PFSK-1 (cell line): ENCODE data around the gene N4BP3.

ENCODE experiments used
- POLR2AphosphoS5 ChIP-seq: IDR thresholded peaks from 2 replicates; pipeline ENCODE4 v1.6.1; 2012; ENCODE audit warnings: low read depth, mild to moderate bottlenecking, control low read depth, low read length, moderate library complexity
- SIN3A ChIP-seq: IDR thresholded peaks from 2 replicates; pipeline ENCODE4 v1.6.1; 2012; ENCODE audit warnings: mild to moderate bottlenecking, low read length, moderate library complexity, borderline replicate concordance; ENCODE audit not compliant: insufficient read depth
- TAF1 ChIP-seq: IDR thresholded peaks from 2 replicates; pipeline ENCODE4 v1.6.1; 2012; ENCODE audit warnings: low read length, control low read depth, borderline replicate concordance; ENCODE audit not compliant: insufficient read depth
- TF ChIP-seq, protein P1 (sequence below), 2 experiments: IDR thresholded peaks; 2 replicates each; pipeline versions ENCODE4 v1.6.1 to v1.8.0; 2011 to 2012; ENCODE audit warnings: low read depth in 2 of 2, low read length in 2 of 2, control low read depth in 1 of 2, inconsistent platforms in 1 of 2, mild to moderate bottlenecking in 1 of 2, moderate library complexity in 1 of 2; ENCODE audit not compliant: insufficient read depth in 1 of 2

GRCh38 chr5:178126556-178126955 lies 13.2 kb downstream of the N4BP3 start:
- TF ChIP-seq POLR2AphosphoS5 (no peak), SIN3A (no peak), TAF1 (no peak)
- TF ChIP-seq, protein P1, sequence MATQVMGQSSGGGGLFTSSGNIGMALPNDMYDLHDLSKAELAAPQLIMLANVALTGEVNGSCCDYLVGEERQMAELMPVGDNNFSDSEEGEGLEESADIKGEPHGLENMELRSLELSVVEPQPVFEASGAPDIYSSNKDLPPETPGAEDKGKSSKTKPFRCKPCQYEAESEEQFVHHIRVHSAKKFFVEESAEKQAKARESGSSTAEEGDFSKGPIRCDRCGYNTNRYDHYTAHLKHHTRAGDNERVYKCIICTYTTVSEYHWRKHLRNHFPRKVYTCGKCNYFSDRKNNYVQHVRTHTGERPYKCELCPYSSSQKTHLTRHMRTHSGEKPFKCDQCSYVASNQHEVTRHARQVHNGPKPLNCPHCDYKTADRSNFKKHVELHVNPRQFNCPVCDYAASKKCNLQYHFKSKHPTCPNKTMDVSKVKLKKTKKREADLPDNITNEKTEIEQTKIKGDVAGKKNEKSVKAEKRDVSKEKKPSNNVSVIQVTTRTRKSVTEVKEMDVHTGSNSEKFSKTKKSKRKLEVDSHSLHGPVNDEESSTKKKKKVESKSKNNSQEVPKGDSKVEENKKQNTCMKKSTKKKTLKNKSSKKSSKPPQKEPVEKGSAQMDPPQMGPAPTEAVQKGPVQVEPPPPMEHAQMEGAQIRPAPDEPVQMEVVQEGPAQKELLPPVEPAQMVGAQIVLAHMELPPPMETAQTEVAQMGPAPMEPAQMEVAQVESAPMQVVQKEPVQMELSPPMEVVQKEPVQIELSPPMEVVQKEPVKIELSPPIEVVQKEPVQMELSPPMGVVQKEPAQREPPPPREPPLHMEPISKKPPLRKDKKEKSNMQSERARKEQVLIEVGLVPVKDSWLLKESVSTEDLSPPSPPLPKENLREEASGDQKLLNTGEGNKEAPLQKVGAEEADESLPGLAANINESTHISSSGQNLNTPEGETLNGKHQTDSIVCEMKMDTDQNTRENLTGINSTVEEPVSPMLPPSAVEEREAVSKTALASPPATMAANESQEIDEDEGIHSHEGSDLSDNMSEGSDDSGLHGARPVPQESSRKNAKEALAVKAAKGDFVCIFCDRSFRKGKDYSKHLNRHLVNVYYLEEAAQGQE (IDR thresholded peaks at IDR 0.05; ENCODE audit: insufficient read depth in 1 of 2, low read depth in 2 of 2, low read length in 2 of 2): no peak
